Measurements from ENCODE around the gene IQSEC1.

GRCh38 chr3:13055634-13056033, 17.6 kb downstream of the IQSEC1 start:
- no peak for TF ChIP-seq POLR2A (IDR thresholded peaks at IDR 0.05; ENCODE audit: low read depth, low read length)
- no peak for TF ChIP-seq POLR2AphosphoS5 (IDR thresholded peaks at IDR 0.05; ENCODE audit: low read depth, low read length)
- TF ChIP-seq TAF1 (IDR thresholded peaks at IDR 0.05; ENCODE audit: borderline replicate concordance, low read depth, low read length) = no peak

Measured in GM12892 (cell line).